ENCODE measurements around the gene BAG3.

BAG3 gene

GRCh38 chr10:119667562-119668328 is 16.6 kb downstream of the BAG3 start:
- DNase-seq = peak; percentile 30

GRCh38 chr10:119668461-119668860 is 17.3 kb downstream of the BAG3 start:
- no peak for DNase-seq

- no peak for DNase-seq
Measured at GRCh38 chr10:119669331-119669730, 18.2 kb downstream of the BAG3 start.

- DNase-seq = no peak
Measured at GRCh38 chr10:119669975-119670640, 18.9 kb downstream of the BAG3 start.

GRCh38 chr10:119670717-119671116 is 19.5 kb downstream of the BAG3 start:
- DNase-seq = no peak

- no peak for DNase-seq
Measured at GRCh38 chr10:119671381-119671780, 20.2 kb downstream of the BAG3 start.

GRCh38 chr10:119672291-119672690 is 21.1 kb downstream of the BAG3 start:
- DNase-seq = no peak

- DNase-seq = no peak
Measured at GRCh38 chr10:119673271-119673670, 22.1 kb downstream of the BAG3 start.

- no peak for DNase-seq
Measured at GRCh38 chr10:119675483-119676170, 24.4 kb downstream of the BAG3 start.

GRCh38 chr10:119677126-119677525 is 25.9 kb downstream of the BAG3 start:
- no peak for DNase-seq

- no peak for DNase-seq
Measured at GRCh38 chr10:119677904-119678755, 26.9 kb downstream of the BAG3 start.

GRCh38 chr10:119679480-119679829 is 28.3 kb downstream of the BAG3 start:
- DNase-seq = no peak

- peak; percentile 31 for DNase-seq
Measured at GRCh38 chr10:119680050-119680449, 28.9 kb downstream of the BAG3 start.

GRCh38 chr10:119680650-119681081 is 29.5 kb downstream of the BAG3 start:
- DNase-seq = no peak

GRCh38 chr10:119686465-119687191 is 35.4 kb downstream of the BAG3 start:
- peak; percentile 60 for DNase-seq

GRCh38 chr10:119687192-119688032 is 36.2 kb downstream of the BAG3 start:
- DNase-seq = no peak

- DNase-seq = peak; percentile 51
Measured at GRCh38 chr10:119688033-119688508, 36.9 kb downstream of the BAG3 start.

GRCh38 chr10:119689016-119689580 is 37.9 kb downstream of the BAG3 start:
- no peak for DNase-seq

- DNase-seq = no peak
Measured at GRCh38 chr10:119691726-119692125, 40.5 kb downstream of the BAG3 start.

GRCh38 chr10:119693262-119693957 is 42.2 kb downstream of the BAG3 start:
- DNase-seq = peak; percentile 23
